Prostate gland (tissue), 2 donors: ENCODE measurements around the gene KLK11.

Experiments used
- CTCF ChIP-seq, 4 experiments: fragments of 200-600 bp in 2 of 4; fragments of 450-650 bp in 2 of 4; sonication (generic) in 2 of 4; IDR thresholded peaks; 1 replicate in 3 of 4; 2 replicates in 1 of 4; pipeline ENCODE4 v1.5.1; 2016 to 2019; ENCODE audit warnings: antibody characterized with exemption in 4 of 4, mild to moderate bottlenecking in 2 of 4, moderate library complexity in 2 of 4
- POLR2AphosphoS5 ChIP-seq: sonication (generic); formaldehyde crosslinking; IDR thresholded peaks from one replicate; pipeline ENCODE4 v1.6.1; 2017; ENCODE audit warnings: antibody characterized with exemption

GRCh38 chr19:51064534-51065220 is 38.3 kb upstream of the KLK11 start, which contains the start of gene KLK13:
- TF ChIP-seq CTCF (IDR thresholded peaks at IDR 0.05) (no peak), POLR2AphosphoS5 (no peak)
